Retina (tissue), 1 donor: ENCODE results near the gene TNFRSF12A.
"Not testable (repeated sequence)": the region's sequence is repeated elsewhere in the genome, so short reads cannot be mapped to it uniquely, and the experiment has no call there.

Experiments used
- DNase-seq: peaks from one replicate; pipeline ENCODE4 v3.0.0-alpha.2; 2016

Gene TNFRSF12A

GRCh38 chr16:3051494-3051893, 31.3 kb downstream of the TNFRSF12A start:
- DNase-seq: no peak

DNA sequence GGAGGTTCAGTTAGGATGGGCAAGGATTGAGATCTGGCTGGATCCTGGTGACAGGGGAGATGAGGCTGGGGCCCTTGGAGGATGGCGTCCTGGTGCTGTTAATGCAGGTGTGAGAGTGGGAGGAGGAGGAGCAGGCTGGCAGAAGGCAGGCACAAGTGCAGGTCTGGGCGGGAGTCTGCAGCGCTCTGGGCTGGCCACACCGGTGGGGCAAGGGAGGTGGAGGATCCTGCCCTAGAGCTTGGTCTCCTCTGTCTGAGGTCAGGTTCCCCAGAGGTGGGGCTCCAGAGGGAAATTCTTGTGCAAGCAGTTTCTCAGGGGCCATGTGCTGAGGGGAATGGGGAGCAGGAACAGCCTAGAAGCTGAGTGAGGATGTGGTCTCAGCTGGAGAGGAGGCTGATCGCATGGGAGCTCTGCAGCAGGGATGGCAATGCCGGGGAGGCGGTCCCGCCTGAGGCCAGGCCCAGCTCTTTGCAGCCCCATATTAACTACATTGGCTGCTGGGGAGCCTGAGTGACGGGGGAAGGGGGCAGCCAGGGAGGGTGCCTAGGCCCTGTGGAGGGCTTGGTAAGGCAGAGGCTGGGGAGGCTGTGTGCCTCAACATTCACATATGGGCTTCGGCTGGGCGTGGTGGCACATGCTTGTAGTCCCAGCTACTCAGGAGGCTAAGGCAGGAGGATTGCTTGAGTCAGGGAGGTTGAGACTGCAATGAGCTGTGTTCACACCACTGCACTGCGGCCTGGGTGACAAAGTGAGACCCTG, 32.6 kb downstream of the TNFRSF12A start:
- not testable (repeated sequence) for DNase-seq

- not testable (repeated sequence) for DNase-seq
These were observed 33.2 kb downstream of the TNFRSF12A start for GRCh38 chr16:3053330-3053710.

DNA sequence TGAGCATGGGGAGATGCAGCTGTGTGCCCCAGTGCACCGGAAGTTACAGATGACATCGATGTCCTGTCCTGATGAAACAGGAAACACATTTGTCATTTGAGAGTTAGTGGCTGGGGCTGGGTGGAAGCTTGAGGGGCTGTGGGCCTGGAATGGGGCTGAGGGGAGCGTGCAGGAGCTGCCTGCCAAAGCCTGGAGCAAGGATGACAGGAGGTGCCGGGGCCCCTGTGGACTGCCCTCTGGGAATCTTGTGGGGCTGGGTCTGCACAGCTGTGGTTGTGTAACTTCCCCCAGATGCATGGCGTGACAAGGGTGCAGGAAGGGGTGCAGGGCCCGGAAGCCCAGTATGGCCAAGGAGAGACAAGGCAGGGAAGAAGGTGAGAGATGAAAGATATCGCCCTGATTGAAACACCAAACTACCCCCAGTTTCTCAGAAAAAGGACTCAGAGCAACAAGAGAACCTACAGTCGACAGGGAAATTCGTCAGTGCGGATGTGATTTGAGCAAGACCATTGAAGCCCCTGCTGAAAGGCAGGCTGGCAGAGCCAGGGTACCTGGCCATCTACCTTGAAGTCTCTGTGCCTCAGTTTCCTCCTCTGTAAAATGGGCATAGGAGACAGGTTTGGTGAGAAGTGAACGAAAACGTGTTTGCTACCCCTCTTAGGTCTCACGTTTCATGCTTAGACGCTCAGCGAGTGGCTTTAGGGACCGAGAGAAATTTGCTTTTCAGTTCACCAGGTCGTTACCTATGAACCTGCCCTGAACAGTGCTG, 35.0 kb downstream of the TNFRSF12A start:
- DNase-seq: no peak

DNA sequence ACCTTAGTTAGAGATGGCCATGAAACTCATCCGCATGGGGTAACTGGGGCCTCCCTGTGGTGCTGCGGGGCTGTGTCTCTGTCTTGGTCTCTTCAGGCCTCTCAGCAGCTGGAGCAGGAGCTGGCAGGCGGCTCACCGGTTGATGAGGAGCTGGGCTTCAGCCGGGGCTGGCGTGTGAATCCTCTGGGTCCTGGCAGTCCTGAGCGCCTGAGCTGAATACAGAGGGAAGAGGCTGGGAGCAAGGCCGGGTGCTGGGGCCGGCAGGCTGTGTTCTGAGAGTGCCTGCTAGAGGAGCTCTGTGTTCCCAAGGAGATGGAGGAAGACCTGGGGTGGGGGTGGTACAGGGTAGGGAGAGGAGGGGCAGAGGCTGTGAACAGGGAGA, 35.6 kb downstream of the TNFRSF12A start:
- not testable (repeated sequence) for DNase-seq

- DNase-seq: no peak
These were observed 36.4 kb downstream of the TNFRSF12A start for GRCh38 chr16:3056336-3057180.

DNA sequence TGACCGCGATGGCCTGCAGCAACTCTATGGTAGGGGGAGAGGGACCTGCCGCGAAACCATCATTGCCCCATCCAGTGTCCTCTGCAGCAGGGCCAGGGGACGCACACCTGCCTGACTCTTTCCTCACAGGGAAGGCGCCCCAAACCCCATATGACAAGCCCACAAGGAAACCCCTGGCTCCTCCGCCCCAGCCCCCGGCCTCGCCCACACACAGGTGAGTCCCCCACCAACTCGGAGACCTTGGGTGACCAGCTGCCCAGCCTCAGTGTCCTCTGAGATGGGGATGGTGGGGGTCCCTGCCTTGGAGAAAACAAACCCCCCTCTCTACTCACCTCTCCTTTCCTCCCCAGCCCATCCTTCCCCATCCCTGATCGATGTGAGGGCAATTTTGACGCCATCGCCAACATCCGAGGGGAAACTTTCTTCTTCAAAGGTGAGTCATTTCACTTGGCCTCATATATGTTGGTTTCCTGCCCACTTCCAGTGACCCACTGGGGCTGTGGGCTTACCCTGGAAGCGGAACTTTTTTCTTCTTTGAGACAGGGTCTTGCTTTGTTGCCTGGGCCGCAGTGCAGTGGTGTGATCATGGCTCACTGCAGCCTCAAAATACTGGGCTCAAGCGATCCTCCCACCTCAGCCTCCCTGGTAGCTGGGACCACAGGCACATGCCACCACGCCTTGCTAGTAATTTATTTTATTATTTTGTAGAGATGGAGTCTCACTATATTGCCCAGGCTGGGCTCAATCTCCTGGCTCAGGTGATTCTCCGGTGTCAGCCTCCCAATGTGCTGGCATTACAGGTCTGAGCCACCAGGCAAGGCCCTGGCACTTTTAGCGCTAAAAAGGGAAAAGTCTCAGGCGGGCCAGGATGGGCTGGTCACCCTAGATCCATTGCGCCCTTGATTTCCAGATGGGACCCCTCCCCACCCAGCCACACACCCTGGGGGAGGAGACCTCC, 37.3 kb downstream of the TNFRSF12A start:
- no peak for DNase-seq

- peak; percentile 28 for DNase-seq
These were observed 38.2 kb downstream of the TNFRSF12A start for GRCh38 chr16:3058139-3059030.

DNA sequence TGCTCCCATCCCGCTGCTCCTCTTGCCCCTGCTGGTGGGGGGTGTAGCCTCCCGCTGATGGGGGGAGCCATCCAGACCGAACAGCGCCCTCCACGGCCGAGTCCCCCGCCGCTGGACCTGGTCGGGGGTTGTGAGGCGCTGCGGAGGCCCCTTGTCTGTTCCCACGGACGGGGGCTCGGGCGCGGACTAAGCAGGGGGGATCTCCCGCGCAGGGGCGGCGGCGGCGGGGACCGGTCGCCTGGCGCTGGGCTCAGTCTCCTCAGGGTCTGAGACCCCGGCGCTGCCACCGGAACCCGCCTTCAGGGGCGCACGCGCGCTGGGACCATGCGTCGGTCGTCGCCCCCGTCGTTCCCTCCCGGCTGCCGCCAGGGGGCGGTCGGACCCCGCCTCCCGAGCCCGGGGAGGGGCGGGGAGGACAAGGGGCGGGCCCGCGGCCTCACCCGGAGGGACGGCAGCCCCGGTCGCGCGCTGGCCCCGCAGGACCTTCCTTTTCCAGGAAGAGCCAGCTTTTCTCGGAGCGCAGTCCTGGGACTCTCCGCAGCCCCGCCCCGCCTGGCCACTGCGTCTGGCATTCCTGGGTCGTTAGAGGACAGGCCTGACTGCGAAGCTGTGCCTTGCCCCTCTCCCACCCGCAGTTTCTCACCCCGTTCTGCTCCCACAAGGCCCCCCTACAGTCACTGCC, 39.0 kb downstream of the TNFRSF12A start:
- peak; percentile 94 for DNase-seq

- no peak for DNase-seq
These were observed 39.6 kb downstream of the TNFRSF12A start for GRCh38 chr16:3059723-3060242.

GRCh38 chr16:3060339-3061127, 40.4 kb downstream of the TNFRSF12A start:
- no peak for DNase-seq

DNA sequence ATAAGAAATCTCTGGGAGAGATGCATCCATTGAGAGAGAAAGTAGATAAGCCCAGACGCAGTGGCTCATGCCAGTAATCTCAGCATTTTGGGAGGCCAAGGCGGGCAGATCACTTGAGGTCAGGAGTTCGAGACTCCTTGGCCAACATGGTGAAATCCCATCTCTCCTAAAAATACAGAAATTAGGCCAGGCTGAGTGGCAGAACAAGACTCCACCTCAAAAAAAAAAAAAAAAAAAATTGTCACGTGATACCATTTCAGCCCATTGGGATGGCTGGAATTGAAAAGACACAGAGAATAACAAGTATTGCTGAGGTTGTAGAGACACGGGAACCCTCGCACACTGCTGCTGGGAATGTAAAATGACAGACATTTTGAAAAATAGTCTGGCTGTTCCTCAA, 42.4 kb downstream of the TNFRSF12A start:
- DNase-seq: no peak

DNA sequence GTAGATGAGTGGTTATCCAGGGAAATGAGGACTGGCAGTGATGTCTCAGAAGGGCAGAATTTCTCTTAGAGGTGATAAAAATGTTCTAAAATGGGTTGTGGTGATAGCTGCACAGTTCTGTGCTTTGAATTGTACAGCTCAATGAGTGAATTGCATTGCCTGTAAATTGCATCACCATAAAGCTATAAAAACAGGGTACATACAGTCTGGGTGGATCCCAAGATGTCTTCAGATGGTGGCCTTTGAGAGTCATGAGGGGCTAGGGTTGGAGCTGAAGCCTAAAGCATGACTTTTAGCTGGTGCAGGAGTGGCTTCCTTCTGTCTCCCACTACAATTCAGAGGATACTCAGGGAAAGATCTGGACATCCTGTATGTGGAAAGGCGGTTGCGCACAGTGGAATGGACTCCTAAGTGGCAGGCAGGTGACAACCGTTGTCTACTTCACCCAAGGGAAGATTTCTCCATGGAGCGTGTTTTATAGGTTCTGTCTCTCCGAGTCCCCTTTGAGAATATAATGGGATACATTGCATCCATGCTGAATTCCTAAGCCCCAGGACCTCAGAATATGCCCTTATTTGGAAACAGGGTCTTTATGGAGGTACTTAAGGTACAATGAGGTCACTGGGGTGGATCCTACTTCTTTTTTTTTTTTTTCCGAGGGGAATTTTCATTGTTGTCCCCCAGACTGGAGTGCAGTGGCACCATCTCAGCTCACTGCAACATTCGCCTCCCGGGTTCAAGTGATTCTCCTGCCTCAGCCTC, 43.6 kb downstream of the TNFRSF12A start:
- DNase-seq: no peak

DNA sequence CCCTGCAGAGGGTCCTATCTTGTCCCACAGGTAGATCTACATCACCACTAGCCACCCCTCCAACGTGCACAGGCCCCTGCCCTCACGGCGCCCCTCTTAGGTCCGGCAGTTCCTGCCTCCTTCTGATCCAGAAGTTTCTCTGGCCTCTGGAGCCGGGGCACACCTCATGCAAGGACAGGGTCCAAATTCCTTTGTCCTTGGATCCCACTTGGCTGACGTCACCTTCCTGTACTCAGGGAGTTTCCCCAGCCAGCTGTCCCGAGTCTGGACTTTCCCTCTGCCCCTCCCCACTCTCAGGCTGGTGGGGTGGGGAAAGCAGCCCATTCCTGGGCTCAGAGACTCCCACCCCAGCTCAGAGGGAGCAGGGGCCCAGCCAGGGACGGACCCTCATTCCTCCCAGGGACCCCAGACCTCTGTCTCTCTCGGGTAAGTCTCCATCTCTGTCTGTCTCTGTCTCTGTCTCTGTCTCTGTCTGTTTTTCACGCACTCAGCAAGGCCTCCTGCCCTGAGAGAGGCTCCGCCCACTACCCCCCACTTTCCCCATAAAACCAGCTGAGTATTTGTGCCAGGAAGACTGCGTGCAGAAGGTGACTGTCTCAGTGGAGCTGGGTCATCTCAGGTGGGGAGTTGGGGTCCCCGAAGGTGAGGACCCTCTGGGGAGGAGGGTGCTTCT, 45.0 kb downstream of the TNFRSF12A start, which contains the start of gene IL32:
IL32 (plus strand) TSS at position 572 of the 673 bp plus-strand sequence. CDS start 172 bp downstream, outside the sequence.
- no peak for DNase-seq

GRCh38 chr16:3065742-3066439, 45.7 kb downstream of the TNFRSF12A start:
- DNase-seq: no peak

- no peak for DNase-seq
These were observed 46.2 kb downstream of the TNFRSF12A start for GRCh38 chr16:3066440-3066748.

DNA sequence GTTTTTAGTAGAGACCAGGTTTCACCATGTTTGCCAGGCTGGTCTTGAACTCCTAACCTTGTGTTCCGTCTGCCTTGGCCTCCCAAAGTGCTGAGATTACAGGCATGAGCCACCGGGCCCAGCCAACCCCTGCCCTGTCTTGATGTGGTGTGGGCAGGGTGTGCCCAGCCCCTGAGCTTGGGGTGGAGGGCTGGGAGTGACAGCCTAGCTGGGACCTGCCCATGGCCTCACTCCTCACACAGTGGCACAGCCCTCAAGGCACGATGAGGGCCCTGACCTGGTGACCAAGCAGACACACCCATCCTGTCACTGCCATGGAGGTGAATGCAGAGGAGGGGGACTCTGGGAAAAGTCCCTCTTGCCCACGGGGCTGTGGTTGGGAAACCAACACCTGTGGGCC, 48.3 kb downstream of the TNFRSF12A start:
- no peak for DNase-seq
